Esophagus muscularis mucosa (tissue), 3 donors: ENCODE measurements around the gene CARMIL3.
"Not testable (repeated sequence)": the region's sequence is repeated elsewhere in the genome, so short reads cannot be mapped to it uniquely, and the experiment has no call there.

Experiments used
- CTCF ChIP-seq, 3 experiments: fragments of 200-600 bp in 2 of 3; fragments of 450-650 bp in 1 of 3; sonication (generic) in 2 of 3; IDR thresholded peaks; one replicate each; pipeline ENCODE4 v1.5.1; 2017 to 2019; ENCODE audit warnings: antibody characterized with exemption in 3 of 3, mild to moderate bottlenecking in 2 of 3, moderate library complexity in 1 of 3
- POLR2A ChIP-seq: fragments of 450-650 bp; IDR thresholded peaks from one replicate; pipeline ENCODE4 v1.6.1; 2017; ENCODE audit warnings: antibody characterized with exemption, moderate library complexity, mild to moderate bottlenecking, low read depth
- POLR2AphosphoS5 ChIP-seq, 2 donors: sonication (generic); formaldehyde crosslinking; IDR thresholded peaks; one replicate each; pipeline ENCODE4 v1.6.1; 2017; ENCODE audit warnings: antibody characterized with exemption in 2 of 2

GRCh38 chr14:24024939-24025418 is 26.8 kb upstream of the CARMIL3 start:
- TF ChIP-seq POLR2AphosphoS5 (IDR thresholded peaks at IDR 0.05); CTCF (IDR thresholded peaks at IDR 0.05); POLR2A: not testable (repeated sequence)
